B cell (primary cell): Measurements from ENCODE around the gene PRKAG2.

ENCODE experiments used
- EZH2 ChIP-seq: IDR thresholded peaks from 2 replicates; pipeline ENCODE4 v1.6.1; 2012; ENCODE audit warnings: borderline replicate concordance, low read depth, mild to moderate bottlenecking, moderate library complexity, low read length; ENCODE audit not compliant: insufficient read depth, poor library complexity, severe bottlenecking
- TF ChIP-seq, protein P1 (sequence below): fragments of 200-600 bp; IDR thresholded peaks from one replicate; pipeline ENCODE4 v1.8.0; 2022; ENCODE audit warnings: antibody characterized with exemption, mild to moderate bottlenecking

DNA sequence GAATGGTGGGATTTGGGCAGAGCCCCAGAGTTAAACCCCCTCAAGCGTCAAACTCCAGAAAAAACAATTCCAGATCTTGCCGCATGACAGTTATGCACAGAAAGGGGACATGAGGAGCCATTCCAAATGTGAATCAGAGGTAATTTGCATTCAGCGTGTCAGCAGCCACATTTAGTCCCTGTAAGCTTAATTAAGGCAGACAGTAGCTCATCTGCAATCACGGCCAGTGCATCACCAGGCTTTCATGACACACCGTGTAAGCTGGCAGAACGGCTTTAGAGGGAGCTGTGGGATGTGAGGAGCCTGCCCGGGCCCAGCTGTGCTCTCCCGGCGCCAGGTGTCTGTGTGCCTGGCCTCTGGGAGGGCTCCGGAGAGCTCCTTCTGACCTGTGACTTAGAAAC, 18.7 kb upstream of the PRKAG2 start:
- TF ChIP-seq, protein P1, sequence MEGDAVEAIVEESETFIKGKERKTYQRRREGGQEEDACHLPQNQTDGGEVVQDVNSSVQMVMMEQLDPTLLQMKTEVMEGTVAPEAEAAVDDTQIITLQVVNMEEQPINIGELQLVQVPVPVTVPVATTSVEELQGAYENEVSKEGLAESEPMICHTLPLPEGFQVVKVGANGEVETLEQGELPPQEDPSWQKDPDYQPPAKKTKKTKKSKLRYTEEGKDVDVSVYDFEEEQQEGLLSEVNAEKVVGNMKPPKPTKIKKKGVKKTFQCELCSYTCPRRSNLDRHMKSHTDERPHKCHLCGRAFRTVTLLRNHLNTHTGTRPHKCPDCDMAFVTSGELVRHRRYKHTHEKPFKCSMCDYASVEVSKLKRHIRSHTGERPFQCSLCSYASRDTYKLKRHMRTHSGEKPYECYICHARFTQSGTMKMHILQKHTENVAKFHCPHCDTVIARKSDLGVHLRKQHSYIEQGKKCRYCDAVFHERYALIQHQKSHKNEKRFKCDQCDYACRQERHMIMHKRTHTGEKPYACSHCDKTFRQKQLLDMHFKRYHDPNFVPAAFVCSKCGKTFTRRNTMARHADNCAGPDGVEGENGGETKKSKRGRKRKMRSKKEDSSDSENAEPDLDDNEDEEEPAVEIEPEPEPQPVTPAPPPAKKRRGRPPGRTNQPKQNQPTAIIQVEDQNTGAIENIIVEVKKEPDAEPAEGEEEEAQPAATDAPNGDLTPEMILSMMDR, result no peak
- TF ChIP-seq EZH2, result no peak
